HG03039 (cell line): ENCODE results near the gene OBSCN.

Source experiments
- ATAC-seq: cut with Tn5 transposase; IDR thresholded peaks from one replicate; pipeline ENCODE4 v1.9.1; 2021; ENCODE audit warnings: mild to moderate bottlenecking, moderate library complexity; ENCODE audit not compliant: unreplicated experiment

The OBSCN gene

GRCh38 chr1:228364068-228364705 lies 156.3 kb downstream of the OBSCN start:
- ATAC-seq: no peak

GRCh38 chr1:228364706-228365213 lies 156.9 kb downstream of the OBSCN start:
- ATAC-seq: no peak

DNA sequence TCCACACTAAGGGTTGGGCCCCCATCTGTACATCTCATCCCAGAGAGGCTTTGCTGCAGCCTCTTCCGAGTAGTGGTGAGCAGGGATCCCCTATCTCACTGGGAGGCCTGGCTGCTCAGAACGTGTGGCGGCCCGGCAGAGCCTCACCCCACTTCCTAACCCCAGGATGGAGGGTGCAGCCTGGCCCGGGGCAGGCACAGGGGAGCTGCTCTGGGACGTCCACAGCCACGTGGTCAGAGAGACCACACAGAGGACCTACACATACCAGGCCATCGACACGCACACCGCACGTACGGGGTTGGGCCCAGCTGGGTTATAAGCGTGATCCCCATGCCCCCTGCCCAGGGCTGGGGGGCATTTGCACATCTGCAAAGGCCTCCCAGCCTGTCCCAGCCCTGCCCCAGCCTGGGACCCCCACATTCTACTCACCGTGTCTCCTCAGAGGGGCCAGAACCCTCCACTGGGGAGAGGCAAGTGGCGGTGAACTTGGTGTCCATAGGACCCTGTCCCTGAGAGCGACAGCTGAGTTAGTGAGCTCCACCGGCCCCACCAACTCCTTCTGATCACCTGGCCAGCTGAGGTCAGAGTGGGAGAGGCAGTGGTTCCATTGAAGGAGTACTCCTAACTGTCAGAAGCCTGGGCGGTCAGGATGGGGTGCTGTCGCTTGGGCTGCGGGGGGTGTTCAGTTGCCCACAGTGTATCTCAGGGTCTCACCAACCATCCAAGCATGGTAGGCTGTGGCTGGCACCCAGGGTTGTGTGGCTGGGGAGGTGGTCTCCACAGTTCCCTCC lies 157.6 kb downstream of the OBSCN start:
- ATAC-seq: no peak

- ATAC-seq: no peak
These were observed 158.4 kb downstream of the OBSCN start for GRCh38 chr1:228366062-228366865.

DNA sequence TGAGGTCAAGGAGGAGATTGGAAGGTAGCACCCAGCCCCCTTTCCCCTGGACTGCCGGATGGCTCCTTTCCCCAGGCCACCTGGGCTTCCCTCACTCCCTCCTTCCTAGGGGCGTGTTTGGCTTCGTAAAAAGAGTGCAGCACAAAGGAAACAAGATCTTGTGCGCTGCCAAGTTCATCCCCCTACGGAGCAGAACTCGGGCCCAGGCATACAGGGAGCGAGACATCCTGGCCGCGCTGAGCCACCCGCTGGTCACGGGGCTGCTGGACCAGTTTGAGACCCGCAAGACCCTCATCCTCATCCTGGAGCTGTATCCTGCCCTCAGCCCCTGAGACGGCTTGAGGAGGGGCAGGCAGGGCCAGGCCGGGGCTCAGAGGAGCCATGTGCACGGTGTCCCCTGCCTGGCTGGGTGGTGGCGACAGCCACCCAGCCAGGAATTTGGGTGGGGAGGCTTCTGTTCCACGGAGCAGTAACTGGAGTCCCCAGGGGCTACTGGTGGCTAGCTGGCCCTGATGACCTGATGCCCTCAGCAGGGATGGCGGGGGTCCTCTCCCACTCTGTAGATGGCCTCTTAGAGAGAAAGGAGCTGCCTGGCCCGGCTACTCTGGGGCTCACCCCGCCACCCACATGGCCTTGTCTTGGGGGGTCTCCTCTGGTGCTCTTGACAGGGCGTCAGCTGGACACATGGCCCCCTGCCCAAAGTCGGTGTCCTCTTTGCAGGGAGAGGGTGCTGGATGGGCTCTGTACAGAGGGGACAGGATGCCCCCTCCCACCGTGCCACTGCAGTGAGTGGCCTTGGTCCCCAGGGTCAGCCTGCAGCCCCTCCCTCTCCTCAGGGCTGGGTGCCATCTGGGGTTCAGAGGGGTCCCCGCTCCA lies 159.3 kb downstream of the OBSCN start:
- ATAC-seq: no peak

DNA sequence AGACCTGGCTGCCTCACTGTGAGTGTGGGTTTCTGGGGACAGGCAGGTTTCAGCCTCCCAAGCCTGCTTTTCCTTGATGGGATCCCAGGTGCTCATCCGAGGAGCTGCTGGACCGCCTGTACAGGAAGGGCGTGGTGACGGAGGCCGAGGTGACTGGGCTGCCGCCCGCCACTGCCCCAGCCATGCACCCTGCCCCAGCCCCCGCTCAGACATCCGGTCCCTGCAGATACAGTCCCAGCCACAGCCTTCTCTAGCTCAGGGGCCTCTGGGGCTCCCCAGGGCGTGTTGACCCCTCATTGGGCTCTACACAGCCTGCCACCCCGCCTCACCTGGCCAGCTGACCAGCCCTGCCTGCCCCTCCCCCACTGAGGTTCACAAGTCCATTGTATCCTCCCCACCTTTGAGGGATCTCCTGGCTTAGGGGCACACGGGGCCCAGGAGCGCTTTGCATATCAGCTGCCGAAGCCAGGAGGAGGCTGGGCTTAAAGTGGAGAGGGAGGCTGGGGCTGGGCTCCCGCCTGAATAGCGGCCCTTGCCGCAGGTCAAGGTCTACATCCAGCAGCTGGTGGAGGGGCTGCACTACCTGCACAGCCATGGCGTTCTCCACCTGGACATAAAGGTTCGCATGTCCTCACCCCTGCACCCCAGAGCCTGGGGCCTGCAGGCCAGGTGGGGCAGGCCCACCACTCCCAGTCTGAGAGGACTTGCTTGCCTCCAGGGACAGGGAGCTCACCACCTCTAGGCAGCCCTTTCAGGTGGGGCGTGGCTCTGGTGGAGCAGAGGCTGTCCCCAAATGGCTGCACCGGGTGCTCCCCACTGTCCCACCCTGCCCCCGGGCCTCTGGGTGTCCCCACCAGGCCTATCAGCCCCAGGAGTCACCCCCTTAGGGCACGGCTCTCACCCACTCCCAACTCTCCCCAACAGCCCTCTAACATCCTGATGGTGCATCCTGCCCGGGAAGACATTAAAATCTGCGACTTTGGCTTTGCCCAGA lies 160.3 kb downstream of the OBSCN start:
- ATAC-seq: no peak

DNA sequence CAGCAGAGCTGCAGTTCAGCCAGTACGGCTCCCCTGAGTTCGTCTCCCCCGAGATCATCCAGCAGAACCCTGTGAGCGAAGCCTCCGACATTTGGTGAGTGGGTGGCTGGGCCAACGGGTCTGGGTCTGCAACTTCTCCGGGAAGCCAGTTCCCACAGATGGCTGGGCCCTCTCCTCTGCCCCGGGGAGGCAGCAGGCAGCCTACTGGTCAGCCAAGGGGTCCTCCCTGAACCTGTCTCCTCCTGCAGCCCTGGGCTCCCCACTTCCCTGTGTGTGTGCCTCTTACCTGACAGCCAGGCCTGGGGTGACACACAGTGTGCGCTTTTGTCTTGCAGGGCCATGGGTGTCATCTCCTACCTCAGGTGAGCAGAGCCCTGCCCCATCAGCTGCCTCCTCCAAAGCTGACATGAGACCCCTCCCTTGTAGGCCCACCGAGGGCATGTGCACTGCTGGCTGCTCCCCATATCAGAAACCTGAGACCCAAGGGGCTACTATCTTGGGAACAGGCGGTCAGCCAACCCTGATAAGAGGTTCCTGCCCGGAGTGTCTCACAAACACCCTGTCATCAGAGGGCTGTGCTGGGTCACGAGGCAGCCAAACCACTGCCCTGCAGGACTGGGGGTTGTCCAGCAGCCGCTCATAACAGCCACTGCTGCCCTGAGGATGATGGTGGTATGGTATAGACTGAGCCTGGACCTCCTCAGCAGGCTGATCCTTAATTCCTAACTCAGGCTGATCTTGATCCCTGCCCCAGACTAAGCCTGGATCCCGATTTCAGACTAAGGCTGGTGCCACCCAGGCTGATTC lies 161.2 kb downstream of the OBSCN start:
- ATAC-seq: no peak

GRCh38 chr1:228369608-228370438 lies 162.0 kb downstream of the OBSCN start:
- no peak for ATAC-seq

DNA sequence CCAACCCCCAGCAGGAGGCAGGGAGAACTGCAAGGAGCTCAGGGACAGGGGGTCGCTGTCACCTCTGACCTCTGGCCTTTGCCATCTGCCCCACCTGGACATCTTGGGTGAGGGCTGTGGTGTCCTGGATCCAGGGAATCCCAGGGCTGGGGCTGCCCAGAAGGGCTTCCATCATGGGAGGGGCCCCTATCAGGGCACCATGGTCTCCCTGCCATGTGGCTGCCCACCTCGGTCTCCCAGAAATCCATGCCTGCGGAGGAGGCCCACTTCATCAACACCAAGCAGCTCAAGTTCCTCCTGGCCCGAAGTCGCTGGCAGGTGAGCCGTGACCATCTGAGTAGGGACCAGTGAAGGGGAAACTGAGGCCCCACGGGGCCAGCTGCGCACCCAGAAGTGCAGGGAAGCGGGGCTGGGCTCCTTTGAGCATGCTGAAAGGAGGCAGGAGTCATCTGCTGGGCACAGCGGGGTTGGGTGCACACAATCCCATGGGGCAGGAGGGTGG lies 162.6 kb downstream of the OBSCN start:
- ATAC-seq: no peak

GRCh38 chr1:228370941-228371740 lies 163.3 kb downstream of the OBSCN start:
- no peak for ATAC-seq

GRCh38 chr1:228371741-228372182 lies 163.9 kb downstream of the OBSCN start:
- no peak for ATAC-seq

DNA sequence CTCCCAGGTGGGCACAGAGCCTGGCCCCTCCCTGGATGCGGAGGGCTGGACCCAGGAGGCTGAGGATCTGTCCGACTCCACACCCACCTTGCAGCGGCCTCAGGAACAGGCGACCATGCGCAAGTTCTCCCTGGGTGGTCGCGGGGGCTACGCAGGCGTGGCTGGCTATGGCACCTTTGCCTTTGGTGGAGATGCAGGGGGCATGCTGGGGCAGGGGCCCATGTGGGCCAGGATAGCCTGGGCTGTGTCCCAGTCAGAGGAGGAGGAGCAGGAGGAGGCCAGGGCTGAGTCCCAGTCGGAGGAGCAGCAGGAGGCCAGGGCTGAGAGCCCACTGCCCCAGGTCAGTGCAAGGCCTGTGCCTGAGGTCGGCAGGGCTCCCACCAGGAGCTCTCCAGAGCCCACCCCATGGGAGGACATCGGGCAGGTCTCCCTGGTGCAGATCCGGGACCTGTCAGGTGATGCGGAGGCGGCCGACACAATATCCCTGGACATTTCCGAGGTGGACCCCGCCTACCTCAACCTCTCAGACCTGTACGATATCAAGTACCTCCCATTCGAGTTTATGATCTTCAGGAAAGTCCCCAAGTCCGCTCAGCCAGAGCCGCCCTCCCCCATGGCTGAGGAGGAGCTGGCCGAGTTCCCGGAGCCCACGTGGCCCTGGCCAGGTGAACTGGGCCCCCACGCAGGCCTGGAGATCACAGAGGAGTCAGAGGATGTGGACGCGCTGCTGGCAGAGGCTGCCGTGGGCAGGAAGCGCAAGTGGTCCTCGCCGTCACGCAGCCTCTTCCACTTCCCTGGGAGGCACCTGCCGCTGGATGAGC lies 164.5 kb downstream of the OBSCN start:
- no peak for ATAC-seq

DNA sequence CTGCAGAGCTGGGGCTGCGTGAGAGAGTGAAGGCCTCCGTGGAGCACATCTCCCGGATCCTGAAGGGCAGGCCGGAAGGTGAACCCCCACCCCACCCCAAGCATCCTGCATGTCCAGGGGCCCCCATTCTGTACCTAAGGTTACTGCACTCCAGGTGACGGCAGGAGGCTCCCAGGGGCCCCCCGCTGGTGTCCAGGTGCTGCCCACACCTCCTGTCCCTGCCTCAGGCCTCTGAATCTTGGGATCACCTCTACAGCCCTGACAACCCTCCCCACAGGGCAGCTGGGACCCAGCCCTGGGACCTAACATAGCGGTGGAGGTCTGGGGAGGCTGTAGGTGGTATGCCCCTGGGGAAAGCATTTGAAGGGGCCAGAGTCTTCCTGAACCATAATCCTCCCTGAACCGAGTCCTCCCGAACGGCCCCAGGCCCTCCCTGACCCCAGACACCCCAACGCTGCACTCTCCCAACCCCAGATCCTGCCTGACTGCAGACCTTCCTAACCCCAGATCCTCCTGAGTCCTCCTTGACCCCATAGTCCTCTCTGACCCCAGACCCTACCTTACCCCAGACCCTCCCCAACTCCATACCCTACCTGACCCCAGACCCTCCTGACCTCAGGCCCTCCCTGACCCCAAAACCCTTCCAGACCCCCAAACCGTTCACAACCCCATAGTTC lies 165.3 kb downstream of the OBSCN start:
- ATAC-seq: no peak

GRCh38 chr1:228373681-228374571 lies 166.1 kb downstream of the OBSCN start:
- no peak for ATAC-seq
